Body of pancreas (tissue), 4 donors: ENCODE measurements around the gene SCAF8. TPM values are rescaled to one million over a fixed set of nuclear protein-coding genes. Genes with fewer than 3 reads are reported as not detected.

Experiments
- ATAC-seq: fragments of 150-250 bp; one replicate; pipeline ENCODE4 v1.9.1; 2016
- DNase-seq, 4 donors: peaks; one replicate each; pipeline ENCODE4 v3.0.0-alpha.2; 2019
- H3K27ac ChIP-seq, 4 donors: fragments of 200-600 bp; sonication (generic); 1 replicate in 3 of 4; 2 replicates in 1 of 4; pipeline versions ENCODE4 v1.5.1 to v1.6.1; 2016 to 2019; ENCODE audit warnings: mild to moderate bottlenecking in 1 of 4, mixed read lengths in 1 of 4, moderate library complexity in 1 of 4
- H3K27me3 ChIP-seq, 2 donors: fragments of 200-600 bp; sonication (generic); one replicate each; pipeline ENCODE4 v1.6.0; 2016; ENCODE audit warnings: mild to moderate bottlenecking in 1 of 2
- H3K36me3 ChIP-seq, 2 donors: fragments of 200-600 bp; sonication (generic); replicated peaks in 1 of 2; 2 replicates each; pipeline ENCODE4 v1.5.1; 2016; ENCODE audit warnings: low read depth in 2 of 2; ENCODE audit not compliant: insufficient read depth in 1 of 2
- H3K4me1 ChIP-seq: fragments of 200-600 bp; sonication (generic); one replicate; pipeline ENCODE4 v1.6.0; 2016
- H3K4me3 ChIP-seq, 2 donors: fragments of 200-600 bp; sonication (generic); 1 replicate in 1 of 2; 2 replicates in 1 of 2; pipeline ENCODE4 v1.5.1; 2016 to 2019
- H3K9me3 ChIP-seq, 3 donors: fragments of 200-600 bp; sonication (generic); 1 replicate in 2 of 3; 2 replicates in 1 of 3; pipeline ENCODE4 v1.5.1; 2016
- CTCF ChIP-seq, 7 experiments: fragments of 450-650 bp in 4 of 7; fragments of 200-600 bp in 3 of 7; sonication (generic) in 3 of 7; IDR thresholded peaks; one replicate each; pipeline ENCODE4 v1.5.1; 2016 to 2019; ENCODE audit warnings: antibody characterized with exemption in 7 of 7
- POLR2A ChIP-seq, 3 donors: fragments of 450-650 bp; IDR thresholded peaks; one replicate each; pipeline ENCODE4 v1.6.1; 2016; ENCODE audit warnings: antibody characterized with exemption in 3 of 3, mild to moderate bottlenecking in 2 of 3
- WGBS, 2 donors: methylation state at CpG; one replicate each; pipeline ENCODE4 v1.1.5; 2017; 5-methylcytosine and 5-hydroxymethylcytosine counted together
- intact Hi-C: fragments of 100-400 bp; cut with DNase I; formaldehyde crosslinking; loops from one replicate; pipeline ENCODE4 v1.15.1; 2023
- total RNA-seq, 2 donors: library from RNA; depleted of rRNA; stranded (reverse); fragments of >200 nt; gene quantifications; one replicate each; pipeline ENCODE4 v1.1.0, GENCODE V29; 2016

The SCAF8 gene
- total RNA-seq, 2 donors from 2014 or later: 23.6 to 24.1 TPM

GRCh38 chr6:154842833-154843232 lies 109.6 kb downstream of the SCAF8 start:
- DNase-seq (no peak), ATAC-seq (no peak)
- H3K27me3 ChIP-seq: no peaks in the 10 kb centered on the region
- peaks cover 30% of the 10 kb centered on the region for H3K4me1 ChIP-seq
- no peaks in the 10 kb centered on the region for H3K9me3 ChIP-seq
- intact Hi-C loops: no loop called here
- 9 to 12% methylated on average over 2 of the region's 2 CpGs for WGBS, 2 donors
- H3K27ac ChIP-seq: no peak overlapping the region
- TF ChIP-seq CTCF (IDR thresholded peaks at IDR 0.05): no peak
- no peak for TF ChIP-seq POLR2A (IDR thresholded peaks at IDR 0.05)
- H3K36me3 ChIP-seq: no peaks in the 10 kb centered on the region
- H3K4me3 ChIP-seq: no peak overlapping the region

- WGBS, 2 donors: 82 to 91% methylated on average over 2 of the region's 2 CpGs
- H3K27me3 ChIP-seq: no peaks in the 10 kb centered on the region
- intact Hi-C loops: no loop called here
These were observed 114.1 kb downstream of the SCAF8 start for GRCh38 chr6:154847318-154847717.

GRCh38 chr6:154848580-154848979 lies 115.4 kb downstream of the SCAF8 start:
- no peaks in the 10 kb centered on the region for H3K27me3 ChIP-seq
- no peak overlapping the region for H3K27ac ChIP-seq
- DNase-seq (no peak), ATAC-seq (no peak)
- no peak for TF ChIP-seq CTCF (IDR thresholded peaks at IDR 0.05)
- TF ChIP-seq POLR2A (IDR thresholded peaks at IDR 0.05): no peak
- intact Hi-C loops: no loop called here
- H3K36me3 ChIP-seq: no peaks in the 10 kb centered on the region
- peaks cover 20% of the 10 kb centered on the region for H3K4me1 ChIP-seq
- H3K4me3 ChIP-seq: no peak overlapping the region
- no peaks in the 10 kb centered on the region for H3K9me3 ChIP-seq

More at GRCh38 chr6:154847318-154847717, 114.1 kb downstream of the SCAF8 start:
- TF ChIP-seq CTCF (IDR thresholded peaks at IDR 0.05) (no peak), POLR2A (IDR thresholded peaks at IDR 0.05) (no peak)
- no peaks in the 10 kb centered on the region for H3K9me3 ChIP-seq
- no peak overlapping the region for H3K27ac ChIP-seq
- ATAC-seq: no peak
- H3K4me3 ChIP-seq: no peak overlapping the region
- H3K36me3 ChIP-seq: no peaks in the 10 kb centered on the region
- H3K4me1 ChIP-seq: peaks cover 27% of the 10 kb centered on the region
- DNase-seq: no peak

- WGBS, 2 donors: 89 to 95% methylated on average over 1 of the region's 1 CpG
- peaks cover 15% of the 10 kb centered on the region for H3K4me1 ChIP-seq
- H3K27me3 ChIP-seq: no peaks in the 10 kb centered on the region
- intact Hi-C loops: no loop called here
- no peak overlapping the region for H3K4me3 ChIP-seq
- H3K36me3 ChIP-seq: no peaks in the 10 kb centered on the region
- ATAC-seq (no peak), DNase-seq (no peak)
- no peak overlapping the region for H3K27ac ChIP-seq
- TF ChIP-seq POLR2A (IDR thresholded peaks at IDR 0.05): no peak
- no peaks in the 10 kb centered on the region for H3K9me3 ChIP-seq
These were observed 116.3 kb downstream of the SCAF8 start for GRCh38 chr6:154849475-154849874.

- H3K27ac ChIP-seq: no peak overlapping the region
- no peaks in the 10 kb centered on the region for H3K36me3 ChIP-seq
- no peaks in the 10 kb centered on the region for H3K27me3 ChIP-seq
- no peak for DNase-seq
- H3K4me3 ChIP-seq: no peak overlapping the region
- TF ChIP-seq CTCF (IDR thresholded peaks at IDR 0.05) (no peak), POLR2A (IDR thresholded peaks at IDR 0.05) (no peak)
- no peaks in the 10 kb centered on the region for H3K9me3 ChIP-seq
- ATAC-seq: no peak
- peaks cover 7% of the 10 kb centered on the region for H3K4me1 ChIP-seq
- intact Hi-C loops: no loop called here
- WGBS, 2 donors: 47 to 49% methylated on average over 3 of the region's 3 CpGs
These were observed 119.5 kb downstream of the SCAF8 start for GRCh38 chr6:154852687-154853086.
